ENCODE data around the gene RTN4. TPM values are rescaled to one million over a fixed set of nuclear protein-coding genes. Genes with fewer than 3 reads are reported as not detected.

Gene RTN4
- total RNA-seq, 2 donors from 2014 or later: 199 to 280 TPM

DNA sequence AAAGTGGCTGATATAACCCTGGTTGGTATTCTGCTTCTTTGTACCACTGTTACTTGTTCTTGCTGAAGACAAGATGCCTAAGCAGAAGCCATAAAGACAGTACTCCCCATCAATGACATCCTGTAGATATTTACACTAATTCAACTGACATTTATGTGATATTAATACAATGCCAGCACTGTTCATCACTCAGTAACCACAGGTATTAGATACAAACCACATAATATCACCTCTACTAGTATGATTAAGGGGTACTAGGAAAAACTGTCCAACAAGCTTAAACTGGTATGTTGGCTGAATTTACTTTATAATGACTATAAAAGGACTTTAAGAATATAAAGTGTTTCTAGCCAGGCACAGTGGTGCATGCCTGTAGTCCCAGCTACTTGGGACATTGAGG lies 65.8 kb downstream of the RTN4 start:
- Histone ChIP-seq H3K27me3 (no peaks in the 10 kb centered on the region), H3K9ac (ENCODE audit: low read depth in 2 of 2, low read length in 2 of 2) (no peak overlapping the region), H3K9me3 (no peaks in the 10 kb centered on the region), H3K4me3 (no peak overlapping the region), H3K4me1 (no peaks in the 10 kb centered on the region), H3K27ac (no peak overlapping the region), H3K36me3 (no peaks in the 10 kb centered on the region)
- TF ChIP-seq CTCF (IDR thresholded peaks at IDR 0.05): no peak
- intact Hi-C loops (cut with DNase I): no loop called here
- no peak for DNase-seq

GRCh38 chr2:54983345-54984220 lies 66.7 kb downstream of the RTN4 start:
- no peak overlapping the region for H3K4me3 ChIP-seq
- no peak for TF ChIP-seq CTCF (IDR thresholded peaks at IDR 0.05)
- no peaks in the 10 kb centered on the region for H3K36me3 ChIP-seq
- no peaks in the 10 kb centered on the region for H3K9me3 ChIP-seq
- intact Hi-C loops (cut with DNase I): no loop called here
- no peak for DNase-seq
- no peaks in the 10 kb centered on the region for H3K4me1 ChIP-seq
- H3K27ac ChIP-seq: no peak overlapping the region
- H3K27me3 ChIP-seq: no peaks in the 10 kb centered on the region
- H3K9ac ChIP-seq (ENCODE audit: low read depth in 2 of 2, low read length in 2 of 2): no peak overlapping the region

GRCh38 chr2:54981385-54981784 lies 68.9 kb downstream of the RTN4 start:
- no peak overlapping the region for H3K27ac ChIP-seq

GRCh38 chr2:54979321-54980044 lies 70.8 kb downstream of the RTN4 start:
- Histone ChIP-seq H3K27me3 (no peaks in the 10 kb centered on the region), H3K36me3 (no peaks in the 10 kb centered on the region), H3K27ac (no peak overlapping the region), H3K4me3 (no peak overlapping the region), H3K4me1 (no peaks in the 10 kb centered on the region), H3K9ac (ENCODE audit: low read depth in 2 of 2, low read length in 2 of 2) (no peak overlapping the region), H3K9me3 (no peaks in the 10 kb centered on the region)
- peak; percentile 50 for DNase-seq
- TF ChIP-seq CTCF (IDR thresholded peaks at IDR 0.05): no peak
- intact Hi-C loops (cut with DNase I): no loop called here

More at GRCh38 chr2:54981385-54981784, 68.9 kb downstream of the RTN4 start:
- Histone ChIP-seq H3K27me3 (no peaks in the 10 kb centered on the region), H3K36me3 (no peaks in the 10 kb centered on the region), H3K9me3 (no peaks in the 10 kb centered on the region), H3K4me3 (no peak overlapping the region), H3K4me1 (no peaks in the 10 kb centered on the region), H3K9ac (ENCODE audit: low read depth in 2 of 2, low read length in 2 of 2) (no peak overlapping the region)
- no peak for TF ChIP-seq CTCF (IDR thresholded peaks at IDR 0.05)
- intact Hi-C loops (cut with DNase I): no loop called here
- no peak for DNase-seq

DNA sequence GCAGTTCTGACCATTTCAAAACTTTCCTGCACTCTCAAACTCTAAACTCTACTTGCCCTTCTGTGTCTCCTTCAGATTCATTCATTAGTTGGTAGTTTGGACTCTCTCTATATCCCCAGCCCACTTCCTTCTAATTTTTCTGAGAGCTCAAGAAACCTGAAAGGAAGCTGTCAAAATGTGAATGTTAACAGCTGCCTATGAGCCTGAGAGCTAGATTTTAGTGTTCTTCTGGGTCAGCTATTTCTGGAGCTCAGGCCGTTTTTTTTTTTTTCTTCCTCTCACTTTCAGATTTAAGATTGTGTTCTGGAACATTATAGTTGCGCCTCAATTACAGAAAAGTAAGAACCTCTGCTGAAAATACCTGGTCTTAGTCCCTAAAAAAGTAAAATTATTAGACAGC lies 73.1 kb downstream of the RTN4 start:
- Histone ChIP-seq H3K27ac (no peak overlapping the region), H3K4me1 (no peaks in the 10 kb centered on the region), H3K27me3 (no peaks in the 10 kb centered on the region), H3K9ac (ENCODE audit: low read depth in 2 of 2, low read length in 2 of 2) (no peak overlapping the region), H3K36me3 (no peaks in the 10 kb centered on the region), H3K4me3 (no peak overlapping the region), H3K9me3 (no peaks in the 10 kb centered on the region)
- intact Hi-C loops (cut with DNase I): no loop called here
- DNase-seq: no peak
- no peak for TF ChIP-seq CTCF (IDR thresholded peaks at IDR 0.05)
